NB4 (cell line): ENCODE measurements around the gene DEUP1.

ENCODE experiments used
- POLR2A ChIP-seq: IDR thresholded peaks from 2 replicates; pipeline ENCODE4 v1.6.1; 2011; ENCODE audit warnings: mild to moderate bottlenecking; ENCODE audit not compliant: insufficient read length; ENCODE audit errors: extremely low read depth
- TF ChIP-seq, protein P1 (sequence below): IDR thresholded peaks from one replicate; pipeline ENCODE4 v1.5.1; 2012; ENCODE audit warnings: low read depth, low read length
- TF ChIP-seq, protein P2 (sequence below): IDR thresholded peaks from 2 replicates; pipeline ENCODE4 v1.6.1; 2011; ENCODE audit warnings: low read depth, low read length

DNA sequence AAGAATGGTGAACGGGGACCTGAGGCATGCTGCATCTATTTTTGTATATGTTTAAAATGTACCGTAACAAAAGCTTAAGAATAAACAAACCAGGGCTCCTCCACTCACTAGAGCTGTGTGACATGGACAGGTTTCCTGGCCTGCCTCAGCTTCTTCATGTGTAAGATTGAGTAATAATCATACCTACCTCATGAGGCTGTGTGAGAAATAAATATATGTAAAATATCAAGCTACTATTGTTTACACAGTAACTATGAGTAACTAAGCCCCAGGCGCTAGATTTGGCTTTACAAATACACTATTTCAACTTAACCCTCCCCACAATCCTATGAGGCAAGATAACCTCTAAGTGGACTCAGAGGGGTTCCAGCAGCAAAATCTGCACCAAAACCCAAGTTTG, 146.3 kb downstream of the DEUP1 start:
- TF ChIP-seq, protein P1, sequence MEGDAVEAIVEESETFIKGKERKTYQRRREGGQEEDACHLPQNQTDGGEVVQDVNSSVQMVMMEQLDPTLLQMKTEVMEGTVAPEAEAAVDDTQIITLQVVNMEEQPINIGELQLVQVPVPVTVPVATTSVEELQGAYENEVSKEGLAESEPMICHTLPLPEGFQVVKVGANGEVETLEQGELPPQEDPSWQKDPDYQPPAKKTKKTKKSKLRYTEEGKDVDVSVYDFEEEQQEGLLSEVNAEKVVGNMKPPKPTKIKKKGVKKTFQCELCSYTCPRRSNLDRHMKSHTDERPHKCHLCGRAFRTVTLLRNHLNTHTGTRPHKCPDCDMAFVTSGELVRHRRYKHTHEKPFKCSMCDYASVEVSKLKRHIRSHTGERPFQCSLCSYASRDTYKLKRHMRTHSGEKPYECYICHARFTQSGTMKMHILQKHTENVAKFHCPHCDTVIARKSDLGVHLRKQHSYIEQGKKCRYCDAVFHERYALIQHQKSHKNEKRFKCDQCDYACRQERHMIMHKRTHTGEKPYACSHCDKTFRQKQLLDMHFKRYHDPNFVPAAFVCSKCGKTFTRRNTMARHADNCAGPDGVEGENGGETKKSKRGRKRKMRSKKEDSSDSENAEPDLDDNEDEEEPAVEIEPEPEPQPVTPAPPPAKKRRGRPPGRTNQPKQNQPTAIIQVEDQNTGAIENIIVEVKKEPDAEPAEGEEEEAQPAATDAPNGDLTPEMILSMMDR, result no peak
- TF ChIP-seq, protein P2, sequence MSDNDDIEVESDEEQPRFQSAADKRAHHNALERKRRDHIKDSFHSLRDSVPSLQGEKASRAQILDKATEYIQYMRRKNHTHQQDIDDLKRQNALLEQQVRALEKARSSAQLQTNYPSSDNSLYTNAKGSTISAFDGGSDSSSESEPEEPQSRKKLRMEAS, result no peak
- no peak for TF ChIP-seq POLR2A
